GM12878 (cell line): ENCODE measurements around the gene CNNM4. TPM values are rescaled to one million over a fixed set of nuclear protein-coding genes. Genes with fewer than 3 reads are reported as not detected.
A peak's percentile ranks its signal among the peaks of the same experiment; 100 is the strongest.

Source experiments
- BCL11A ChIP-seq: IDR thresholded peaks from 2 replicates; pipeline ENCODE4 v1.6.1; 2011; ENCODE audit warnings: low read depth, low read length
- EP300 ChIP-seq, 2 experiments: fragments of 150-350 bp in 1 of 2; IDR thresholded peaks; 2 replicates each; pipeline ENCODE4 v1.6.1; 2011 to 2012; ENCODE audit warnings: low read depth in 2 of 2, low read length in 2 of 2, borderline replicate concordance in 1 of 2, improper control_type of control experiment in 1 of 2, inconsistent platforms in 1 of 2; ENCODE audit not compliant: control insufficient read depth in 1 of 2
- FOXM1 ChIP-seq: IDR thresholded peaks from 2 replicates; pipeline ENCODE4 v1.6.1; 2012; ENCODE audit warnings: low read depth, mild to moderate bottlenecking, inconsistent platforms, low read length, moderate library complexity
- JUNB ChIP-seq: IDR thresholded peaks from 2 replicates; pipeline ENCODE4 v1.6.1; 2016; ENCODE audit warnings: antibody characterized with exemption, mild to moderate bottlenecking
- LARP7 ChIP-seq: fragments of 450-650 bp; IDR thresholded peaks from 2 replicates; pipeline ENCODE4 v1.6.1; 2017; ENCODE audit warnings: mild to moderate bottlenecking
- MTA2 ChIP-seq: fragments of 450-650 bp; IDR thresholded peaks from 2 replicates; pipeline ENCODE4 v1.6.1; 2016; ENCODE audit warnings: low read depth, mild to moderate bottlenecking, moderate library complexity
- MYB ChIP-seq: fragments of 150-350 bp; IDR thresholded peaks from 2 replicates; pipeline ENCODE4 v1.6.1; 2014; ENCODE audit warnings: mild to moderate bottlenecking, low read depth, low read length, borderline replicate concordance
- NBN ChIP-seq: fragments of 450-650 bp; IDR thresholded peaks from 2 replicates; pipeline ENCODE4 v1.6.1; 2016
- NRF1 ChIP-seq: conservative IDR thresholded peaks from 2 replicates; pipeline ENCODE4 v1.6.1; 2011; ENCODE audit warnings: mild to moderate bottlenecking, low read depth, low read length, improper control_type of control experiment
- PAX8 ChIP-seq: fragments of 450-650 bp; IDR thresholded peaks from 2 replicates; pipeline ENCODE4 v1.6.1; 2017; ENCODE audit warnings: mild to moderate bottlenecking, moderate library complexity
- POLR2AphosphoS5 ChIP-seq: IDR thresholded peaks from 2 replicates; pipeline ENCODE4 v1.6.1; 2011; ENCODE audit warnings: mild to moderate bottlenecking, low read length, inconsistent platforms
- RB1 ChIP-seq: fragments of 450-650 bp; formaldehyde crosslinking; IDR thresholded peaks from 2 replicates; pipeline ENCODE4 v1.6.1; 2017; ENCODE audit warnings: mild to moderate bottlenecking, borderline replicate concordance
- STAT1 ChIP-seq: fragments of 450-650 bp; conservative IDR thresholded peaks from 2 replicates; pipeline ENCODE4 v1.6.1; 2014; ENCODE audit warnings: antibody characterized with exemption, mild to moderate bottlenecking
- WRNIP1 ChIP-seq: IDR thresholded peaks from 2 replicates; pipeline ENCODE4 v1.6.1; 2011; ENCODE audit warnings: low read depth, low read length, improper control_type of control experiment, borderline replicate concordance
- polyA plus RNA-seq, 11 experiments: library from polyadenylated mRNA; depleted of rRNA in 4 of 11; unstranded in 6 of 11; stranded (reverse) in 5 of 11; fragments of >200 nt; fragmentation: Nextera tagmentation in 4 of 11; fragmentation: Illumina TruSeq in 1 of 11; extraction: Ambion mirVana in 4 of 11; extraction: Trizol in 1 of 11; gene quantifications; 1 replicate in 1 of 11; 2 replicates in 10 of 11; pipeline versions ENCODE4 v1.2.1 to v1.2.3, GENCODE V29; 2011 to 2016; ENCODE audit warnings: inconsistent platforms in 2 of 11, missing spikeins in 2 of 11, low read depth in 1 of 11
- total RNA-seq, 4 experiments: library from RNA; depleted of rRNA in 3 of 4; stranded (reverse); fragments of >200 nt in 3 of 4; fragmentation: Illumina TruSeq in 1 of 4; extraction: Trizol in 1 of 4; gene quantifications; 2 replicates each; pipeline versions ENCODE4 v1.2.1 to v1.2.3, GENCODE V29; 2013 to 2021
- TF ChIP-seq, protein P1 (sequence below): fragments of 450-650 bp; formaldehyde crosslinking; IDR thresholded peaks from 2 replicates; pipeline ENCODE4 v1.4.0; 2020; ENCODE audit warnings: mild to moderate bottlenecking, moderate library complexity
- TF ChIP-seq, protein P2 (sequence below): fragments of 450-650 bp; IDR thresholded peaks from 2 replicates; pipeline ENCODE4 v1.6.1; 2016; ENCODE audit warnings: mild to moderate bottlenecking, moderate library complexity, borderline replicate concordance
- TF ChIP-seq, protein P3 (sequence below): fragments of 450-650 bp; conservative IDR thresholded peaks from 2 replicates; pipeline ENCODE4 v1.6.1; 2017; ENCODE audit warnings: mild to moderate bottlenecking, moderate library complexity
- TF ChIP-seq, protein P4 (sequence below): fragments of 450-650 bp; IDR thresholded peaks from 2 replicates; pipeline ENCODE4 v1.6.1; 2017; ENCODE audit warnings: low read depth, mild to moderate bottlenecking, moderate library complexity

Gene CNNM4
- total and polyA plus RNA-seq, 10 of the 15 experiments (the other 5 are each of a cell fraction or from before 2014, with no cell fraction given) = 2.4 to 13.8 (median 8.1) TPM

DNA sequence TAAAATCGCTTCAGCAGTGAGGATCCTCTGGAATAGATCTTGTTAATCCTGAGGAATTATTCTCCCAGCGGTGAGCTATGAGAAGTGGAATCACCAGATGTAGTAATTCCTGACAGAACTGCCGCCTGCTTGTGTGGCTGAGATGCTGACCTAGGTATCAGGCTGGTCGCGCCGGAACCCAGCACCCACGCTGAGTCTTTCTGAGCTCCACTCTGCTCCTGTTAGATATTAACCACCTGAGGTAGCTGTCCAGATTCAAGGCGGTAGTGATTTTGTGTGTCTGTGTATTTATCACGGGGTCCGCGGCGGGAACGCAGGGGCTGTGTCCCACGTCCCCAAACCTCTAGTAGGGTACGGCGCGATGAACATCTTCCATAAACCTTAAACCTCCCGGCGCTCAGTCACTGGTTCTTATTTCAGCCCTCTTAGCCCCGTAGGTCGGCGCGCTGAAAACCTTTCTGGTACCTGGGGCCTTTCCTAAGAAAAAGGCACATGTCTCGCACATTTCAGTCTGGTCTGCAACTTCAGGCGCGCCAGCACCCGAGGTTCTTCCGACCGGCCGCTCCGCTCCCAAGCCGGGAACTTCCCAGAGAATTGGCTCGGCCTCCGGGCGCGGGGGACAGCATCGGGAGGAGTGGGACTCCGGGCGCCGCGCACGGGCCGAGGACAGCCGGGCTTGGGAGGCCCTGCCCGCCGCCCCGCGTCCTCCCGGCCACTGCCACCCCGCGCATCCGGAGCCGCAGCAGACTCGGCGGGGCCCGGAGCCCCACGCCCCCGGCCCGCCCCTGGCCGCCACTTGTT lies 54.8 kb downstream of the CNNM4 start (continued):
- no peak for TF ChIP-seq BCL11A
- TF ChIP-seq PAX8 = no peak
- no peak for TF ChIP-seq EP300 (IDR thresholded peaks at IDR 0.05; ENCODE audit: borderline replicate concordance in 1 of 2, control insufficient read depth in 1 of 2, low read depth in 2 of 2, low read length in 2 of 2)
- TF ChIP-seq NBN = 0 out of 2 replicates have a peak, but pooled peaks have one; percentile 30
- TF ChIP-seq NRF1 = no peak
- TF ChIP-seq POLR2AphosphoS5 = no peak
- TF ChIP-seq JUNB = no peak
- TF ChIP-seq STAT1 = no peak
- TF ChIP-seq, protein P1, sequence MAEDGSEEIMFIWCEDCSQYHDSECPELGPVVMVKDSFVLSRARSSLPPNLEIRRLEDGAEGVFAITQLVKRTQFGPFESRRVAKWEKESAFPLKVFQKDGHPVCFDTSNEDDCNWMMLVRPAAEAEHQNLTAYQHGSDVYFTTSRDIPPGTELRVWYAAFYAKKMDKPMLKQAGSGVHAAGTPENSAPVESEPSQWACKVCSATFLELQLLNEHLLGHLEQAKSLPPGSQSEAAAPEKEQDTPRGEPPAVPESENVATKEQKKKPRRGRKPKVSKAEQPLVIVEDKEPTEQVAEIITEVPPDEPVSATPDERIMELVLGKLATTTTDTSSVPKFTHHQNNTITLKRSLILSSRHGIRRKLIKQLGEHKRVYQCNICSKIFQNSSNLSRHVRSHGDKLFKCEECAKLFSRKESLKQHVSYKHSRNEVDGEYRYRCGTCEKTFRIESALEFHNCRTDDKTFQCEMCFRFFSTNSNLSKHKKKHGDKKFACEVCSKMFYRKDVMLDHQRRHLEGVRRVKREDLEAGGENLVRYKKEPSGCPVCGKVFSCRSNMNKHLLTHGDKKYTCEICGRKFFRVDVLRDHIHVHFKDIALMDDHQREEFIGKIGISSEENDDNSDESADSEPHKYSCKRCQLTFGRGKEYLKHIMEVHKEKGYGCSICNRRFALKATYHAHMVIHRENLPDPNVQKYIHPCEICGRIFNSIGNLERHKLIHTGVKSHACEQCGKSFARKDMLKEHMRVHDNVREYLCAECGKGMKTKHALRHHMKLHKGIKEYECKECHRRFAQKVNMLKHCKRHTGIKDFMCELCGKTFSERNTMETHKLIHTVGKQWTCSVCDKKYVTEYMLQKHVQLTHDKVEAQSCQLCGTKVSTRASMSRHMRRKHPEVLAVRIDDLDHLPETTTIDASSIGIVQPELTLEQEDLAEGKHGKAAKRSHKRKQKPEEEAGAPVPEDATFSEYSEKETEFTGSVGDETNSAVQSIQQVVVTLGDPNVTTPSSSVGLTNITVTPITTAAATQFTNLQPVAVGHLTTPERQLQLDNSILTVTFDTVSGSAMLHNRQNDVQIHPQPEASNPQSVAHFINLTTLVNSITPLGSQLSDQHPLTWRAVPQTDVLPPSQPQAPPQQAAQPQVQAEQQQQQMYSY (CRISPR knock-in tag) = no peak
- no peak for TF ChIP-seq WRNIP1
- 0 out of 2 replicates have a peak, but pooled peaks have one; percentile 11 for TF ChIP-seq LARP7
- TF ChIP-seq RB1 = peak; percentile 32; the same call in 1 of the 2 replicates
- TF ChIP-seq, protein P2, sequence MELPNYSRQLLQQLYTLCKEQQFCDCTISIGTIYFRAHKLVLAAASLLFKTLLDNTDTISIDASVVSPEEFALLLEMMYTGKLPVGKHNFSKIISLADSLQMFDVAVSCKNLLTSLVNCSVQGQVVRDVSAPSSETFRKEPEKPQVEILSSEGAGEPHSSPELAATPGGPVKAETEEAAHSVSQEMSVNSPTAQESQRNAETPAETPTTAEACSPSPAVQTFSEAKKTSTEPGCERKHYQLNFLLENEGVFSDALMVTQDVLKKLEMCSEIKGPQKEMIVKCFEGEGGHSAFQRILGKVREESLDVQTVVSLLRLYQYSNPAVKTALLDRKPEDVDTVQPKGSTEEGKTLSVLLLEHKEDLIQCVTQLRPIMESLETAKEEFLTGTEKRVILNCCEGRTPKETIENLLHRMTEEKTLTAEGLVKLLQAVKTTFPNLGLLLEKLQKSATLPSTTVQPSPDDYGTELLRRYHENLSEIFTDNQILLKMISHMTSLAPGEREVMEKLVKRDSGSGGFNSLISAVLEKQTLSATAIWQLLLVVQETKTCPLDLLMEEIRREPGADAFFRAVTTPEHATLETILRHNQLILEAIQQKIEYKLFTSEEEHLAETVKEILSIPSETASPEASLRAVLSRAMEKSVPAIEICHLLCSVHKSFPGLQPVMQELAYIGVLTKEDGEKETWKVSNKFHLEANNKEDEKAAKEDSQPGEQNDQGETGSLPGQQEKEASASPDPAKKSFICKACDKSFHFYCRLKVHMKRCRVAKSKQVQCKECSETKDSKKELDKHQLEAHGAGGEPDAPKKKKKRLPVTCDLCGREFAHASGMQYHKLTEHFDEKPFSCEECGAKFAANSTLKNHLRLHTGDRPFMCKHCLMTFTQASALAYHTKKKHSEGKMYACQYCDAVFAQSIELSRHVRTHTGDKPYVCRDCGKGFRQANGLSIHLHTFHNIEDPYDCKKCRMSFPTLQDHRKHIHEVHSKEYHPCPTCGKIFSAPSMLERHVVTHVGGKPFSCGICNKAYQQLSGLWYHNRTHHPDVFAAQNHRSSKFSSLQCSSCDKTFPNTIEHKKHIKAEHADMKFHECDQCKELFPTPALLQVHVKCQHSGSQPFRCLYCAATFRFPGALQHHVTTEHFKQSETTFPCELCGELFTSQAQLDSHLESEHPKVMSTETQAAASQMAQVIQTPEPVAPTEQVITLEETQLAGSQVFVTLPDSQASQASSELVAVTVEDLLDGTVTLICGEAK = no peak
- TF ChIP-seq FOXM1 = no peak
- TF ChIP-seq, protein P3, sequence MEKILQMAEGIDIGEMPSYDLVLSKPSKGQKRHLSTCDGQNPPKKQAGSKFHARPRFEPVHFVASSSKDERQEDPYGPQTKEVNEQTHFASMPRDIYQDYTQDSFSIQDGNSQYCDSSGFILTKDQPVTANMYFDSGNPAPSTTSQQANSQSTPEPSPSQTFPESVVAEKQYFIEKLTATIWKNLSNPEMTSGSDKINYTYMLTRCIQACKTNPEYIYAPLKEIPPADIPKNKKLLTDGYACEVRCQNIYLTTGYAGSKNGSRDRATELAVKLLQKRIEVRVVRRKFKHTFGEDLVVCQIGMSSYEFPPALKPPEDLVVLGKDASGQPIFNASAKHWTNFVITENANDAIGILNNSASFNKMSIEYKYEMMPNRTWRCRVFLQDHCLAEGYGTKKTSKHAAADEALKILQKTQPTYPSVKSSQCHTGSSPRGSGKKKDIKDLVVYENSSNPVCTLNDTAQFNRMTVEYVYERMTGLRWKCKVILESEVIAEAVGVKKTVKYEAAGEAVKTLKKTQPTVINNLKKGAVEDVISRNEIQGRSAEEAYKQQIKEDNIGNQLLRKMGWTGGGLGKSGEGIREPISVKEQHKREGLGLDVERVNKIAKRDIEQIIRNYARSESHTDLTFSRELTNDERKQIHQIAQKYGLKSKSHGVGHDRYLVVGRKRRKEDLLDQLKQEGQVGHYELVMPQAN = peak; percentile 24
- TF ChIP-seq, protein P4, sequence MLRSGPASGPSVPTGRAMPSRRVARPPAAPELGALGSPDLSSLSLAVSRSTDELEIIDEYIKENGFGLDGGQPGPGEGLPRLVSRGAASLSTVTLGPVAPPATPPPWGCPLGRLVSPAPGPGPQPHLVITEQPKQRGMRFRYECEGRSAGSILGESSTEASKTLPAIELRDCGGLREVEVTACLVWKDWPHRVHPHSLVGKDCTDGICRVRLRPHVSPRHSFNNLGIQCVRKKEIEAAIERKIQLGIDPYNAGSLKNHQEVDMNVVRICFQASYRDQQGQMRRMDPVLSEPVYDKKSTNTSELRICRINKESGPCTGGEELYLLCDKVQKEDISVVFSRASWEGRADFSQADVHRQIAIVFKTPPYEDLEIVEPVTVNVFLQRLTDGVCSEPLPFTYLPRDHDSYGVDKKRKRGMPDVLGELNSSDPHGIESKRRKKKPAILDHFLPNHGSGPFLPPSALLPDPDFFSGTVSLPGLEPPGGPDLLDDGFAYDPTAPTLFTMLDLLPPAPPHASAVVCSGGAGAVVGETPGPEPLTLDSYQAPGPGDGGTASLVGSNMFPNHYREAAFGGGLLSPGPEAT = 0 out of 2 replicates have a peak, but pooled peaks have one; percentile 14
- TF ChIP-seq MTA2 = no peak
- no peak for TF ChIP-seq MYB
